Measurements from ENCODE around the gene CEBPB.

GRCh38 chr20:50189681-50190250 is 864 bp upstream of the CEBPB start:
- TF ChIP-seq, protein P1, sequence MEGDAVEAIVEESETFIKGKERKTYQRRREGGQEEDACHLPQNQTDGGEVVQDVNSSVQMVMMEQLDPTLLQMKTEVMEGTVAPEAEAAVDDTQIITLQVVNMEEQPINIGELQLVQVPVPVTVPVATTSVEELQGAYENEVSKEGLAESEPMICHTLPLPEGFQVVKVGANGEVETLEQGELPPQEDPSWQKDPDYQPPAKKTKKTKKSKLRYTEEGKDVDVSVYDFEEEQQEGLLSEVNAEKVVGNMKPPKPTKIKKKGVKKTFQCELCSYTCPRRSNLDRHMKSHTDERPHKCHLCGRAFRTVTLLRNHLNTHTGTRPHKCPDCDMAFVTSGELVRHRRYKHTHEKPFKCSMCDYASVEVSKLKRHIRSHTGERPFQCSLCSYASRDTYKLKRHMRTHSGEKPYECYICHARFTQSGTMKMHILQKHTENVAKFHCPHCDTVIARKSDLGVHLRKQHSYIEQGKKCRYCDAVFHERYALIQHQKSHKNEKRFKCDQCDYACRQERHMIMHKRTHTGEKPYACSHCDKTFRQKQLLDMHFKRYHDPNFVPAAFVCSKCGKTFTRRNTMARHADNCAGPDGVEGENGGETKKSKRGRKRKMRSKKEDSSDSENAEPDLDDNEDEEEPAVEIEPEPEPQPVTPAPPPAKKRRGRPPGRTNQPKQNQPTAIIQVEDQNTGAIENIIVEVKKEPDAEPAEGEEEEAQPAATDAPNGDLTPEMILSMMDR (IDR thresholded peaks at IDR 0.05; ENCODE audit: low read length), result no peak
- TF ChIP-seq EZH2 (optimal IDR thresholded peaks at IDR 0.05; ENCODE audit: low read depth, low read length), result no peak
- no peak for TF ChIP-seq EZH2phosphoT487 (IDR thresholded peaks at IDR 0.05; ENCODE audit: low read length)
